Measurements from ENCODE around the gene GRIN2C.

GRIN2C gene

DNA sequence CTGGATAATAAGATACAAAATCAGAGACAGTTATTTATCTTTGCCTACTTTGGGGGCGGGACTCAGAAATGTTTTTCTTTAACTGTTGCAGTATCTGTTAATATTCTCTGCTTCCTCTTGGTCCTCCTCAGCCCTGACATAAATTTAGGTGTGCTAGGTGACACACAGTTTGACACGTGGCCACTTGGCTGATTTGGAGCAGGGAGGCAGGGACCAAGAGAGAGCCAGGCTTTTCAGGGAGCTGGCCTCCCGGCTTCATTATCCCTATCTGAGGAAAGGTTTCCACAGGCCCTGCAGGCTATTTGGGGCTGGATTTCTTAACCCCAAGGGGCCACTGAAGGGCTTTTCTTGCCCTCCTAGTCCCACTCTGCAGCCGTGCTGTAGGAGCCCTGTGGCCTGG is 63.5 kb downstream of the GRIN2C start:
- no peak for DNase-seq

DNA sequence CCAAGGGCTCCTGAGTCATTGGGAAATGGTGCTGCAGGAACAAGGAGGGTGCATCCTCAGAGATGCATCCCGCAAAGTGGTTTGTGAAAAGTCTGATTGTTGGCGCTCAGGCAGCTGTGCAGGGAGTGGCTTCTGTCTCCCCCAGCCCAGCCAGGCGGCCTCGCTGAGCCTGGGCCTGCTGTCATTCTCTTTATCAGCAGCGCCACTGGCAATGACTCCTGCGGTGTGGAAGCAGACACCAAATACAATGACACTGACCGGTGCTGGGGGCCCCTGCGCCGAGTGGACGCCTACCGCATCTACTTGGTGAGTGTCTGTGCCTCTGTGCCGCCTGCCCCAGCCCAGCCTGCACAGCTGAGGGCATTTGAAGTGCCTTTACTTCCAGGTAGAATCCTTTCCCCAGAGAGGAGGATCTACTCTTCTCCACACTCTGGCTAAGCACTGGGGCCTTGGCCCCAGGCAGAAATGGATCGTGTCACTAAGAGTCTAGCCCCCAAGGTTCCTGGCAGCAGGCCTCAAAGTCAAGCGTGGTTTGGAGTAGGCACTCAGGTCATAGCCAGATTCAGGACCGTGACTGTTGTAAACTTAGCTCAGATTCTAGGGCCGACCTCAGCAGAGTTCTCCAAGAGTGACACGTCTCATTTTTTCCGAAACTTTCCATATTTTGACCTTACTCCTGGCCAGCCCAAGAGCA is 64.2 kb downstream of the GRIN2C start:
- no peak for DNase-seq

GRCh38 chr17:74792586-74793105 is 67.0 kb downstream of the GRIN2C start:
- DNase-seq, result no peak

Measured in stimulated activated CD4-positive, alpha-beta T cell treated with anti-CD3 and anti-CD28 coated beads, Interleukin-1b, Interleukin-23, amount 100 ng/mL, for 48 hours (primary cell).